Fibroblast of mammary gland (primary cell): ENCODE measurements around the gene TFR2.
A peak's percentile ranks its signal among the peaks of the same experiment; 100 is the strongest.

Experiments used
- DNase-seq: peaks from one replicate; pipeline ENCODE4 v3.0.0-alpha.2; 2010; ENCODE audit warnings: low read depth
- H3K4me3 ChIP-seq: 2 replicates; pipeline ENCODE4 v1.5.1; 2011; ENCODE audit warnings: low read depth, mild to moderate bottlenecking, low read length, moderate library complexity; ENCODE audit not compliant: control insufficient read depth
- TF ChIP-seq, protein P1 (sequence below): conservative IDR thresholded peaks from 2 replicates; pipeline ENCODE4 v1.5.1; 2011; ENCODE audit warnings: low read depth, low read length, inconsistent platforms; ENCODE audit not compliant: control insufficient read depth, insufficient read depth

Gene TFR2

GRCh38 chr7:100590077-100590737, 51.1 kb downstream of the TFR2 start:
- H3K4me3 ChIP-seq = no peak overlapping the region
- DNase-seq = peak; percentile 19
- TF ChIP-seq, protein P1, sequence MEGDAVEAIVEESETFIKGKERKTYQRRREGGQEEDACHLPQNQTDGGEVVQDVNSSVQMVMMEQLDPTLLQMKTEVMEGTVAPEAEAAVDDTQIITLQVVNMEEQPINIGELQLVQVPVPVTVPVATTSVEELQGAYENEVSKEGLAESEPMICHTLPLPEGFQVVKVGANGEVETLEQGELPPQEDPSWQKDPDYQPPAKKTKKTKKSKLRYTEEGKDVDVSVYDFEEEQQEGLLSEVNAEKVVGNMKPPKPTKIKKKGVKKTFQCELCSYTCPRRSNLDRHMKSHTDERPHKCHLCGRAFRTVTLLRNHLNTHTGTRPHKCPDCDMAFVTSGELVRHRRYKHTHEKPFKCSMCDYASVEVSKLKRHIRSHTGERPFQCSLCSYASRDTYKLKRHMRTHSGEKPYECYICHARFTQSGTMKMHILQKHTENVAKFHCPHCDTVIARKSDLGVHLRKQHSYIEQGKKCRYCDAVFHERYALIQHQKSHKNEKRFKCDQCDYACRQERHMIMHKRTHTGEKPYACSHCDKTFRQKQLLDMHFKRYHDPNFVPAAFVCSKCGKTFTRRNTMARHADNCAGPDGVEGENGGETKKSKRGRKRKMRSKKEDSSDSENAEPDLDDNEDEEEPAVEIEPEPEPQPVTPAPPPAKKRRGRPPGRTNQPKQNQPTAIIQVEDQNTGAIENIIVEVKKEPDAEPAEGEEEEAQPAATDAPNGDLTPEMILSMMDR = no peak

- no peak overlapping the region for H3K4me3 ChIP-seq
- DNase-seq = no peak
- TF ChIP-seq, protein P1 = no peak
Measured at GRCh38 chr7:100589341-100589947, 51.9 kb downstream of the TFR2 start.

DNA sequence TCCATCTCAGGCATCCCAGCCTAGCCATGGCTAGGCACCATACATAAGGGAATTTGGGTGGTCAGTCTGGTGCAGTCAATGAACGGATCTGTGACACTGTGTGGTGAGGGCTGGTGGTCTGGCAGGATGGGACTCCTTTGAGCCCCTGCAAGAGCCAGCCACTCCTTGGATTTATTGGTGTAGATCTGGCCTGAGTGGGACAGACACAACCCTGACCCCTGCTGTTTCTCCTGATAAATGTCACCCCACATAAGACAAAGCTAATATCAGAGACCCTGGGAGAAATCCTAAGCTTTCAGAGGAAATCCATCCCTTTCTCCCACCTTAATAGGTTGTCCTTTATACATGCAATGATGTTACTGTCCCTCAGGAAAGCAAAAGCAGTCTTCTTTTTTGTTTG, 52.9 kb downstream of the TFR2 start:
- H3K4me3 ChIP-seq = no peak overlapping the region
- DNase-seq = peak; percentile 47
- TF ChIP-seq, protein P1 = peak; percentile 49

- peak within 1 kb of the TSS; percentile 87 for H3K4me3 ChIP-seq
- peak; percentile 100 for DNase-seq
- TF ChIP-seq, protein P1 = no peak
Measured at GRCh38 chr7:100586266-100587025, 54.9 kb downstream of the TFR2 start, which contains the start of gene FBXO24. FBXO24 (plus strand) TSS chr7:100586328; CDS start chr7:100586626, 298 bp downstream.

DNA sequence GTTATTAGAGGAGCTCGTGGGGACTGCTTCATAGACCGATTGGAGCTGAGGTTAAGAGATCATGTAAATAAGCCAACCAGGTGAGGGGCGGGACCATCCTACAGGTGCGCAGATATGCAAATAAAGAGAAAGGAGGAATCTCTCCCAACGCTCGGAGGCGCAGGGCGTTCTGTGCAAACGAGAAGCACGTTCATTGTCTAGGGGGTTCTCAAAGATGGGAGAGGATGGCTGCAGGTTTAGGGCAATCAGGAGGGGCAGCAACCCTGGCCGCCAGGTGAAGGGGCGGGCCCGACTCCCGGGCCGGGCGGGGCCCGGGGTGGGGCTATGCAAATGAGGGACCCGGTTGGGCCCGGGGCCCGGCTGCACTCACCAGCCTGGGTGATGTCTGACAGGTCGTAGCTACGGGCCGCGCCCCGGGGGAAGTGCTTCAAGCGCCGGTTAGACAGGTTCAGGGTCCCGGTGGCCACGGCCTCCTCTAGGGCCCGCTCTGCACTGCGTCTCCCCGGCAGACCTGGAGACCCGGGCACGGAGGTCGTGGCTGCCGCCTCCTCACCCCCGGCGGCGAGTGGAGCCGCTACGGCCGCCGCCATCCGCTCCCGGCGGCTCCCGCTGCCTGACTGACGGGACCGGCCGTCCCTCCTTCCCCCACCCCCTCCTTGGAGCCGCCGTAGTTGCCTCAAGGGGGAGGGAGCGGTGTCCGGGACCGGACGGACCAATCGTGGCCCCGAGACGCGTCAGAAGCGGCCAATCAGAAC, 55.7 kb downstream of the TFR2 start, which contains the start of gene LRCH4:
Gene LRCH4, minus strand, starts transcription at position 619 of the 755 bp plus-strand sequence. Its CDS starts 29 bp downstream, at position 590.
- peak; percentile 17 for DNase-seq
- TF ChIP-seq, protein P1 = no peak
- H3K4me3 ChIP-seq = peak within 1 kb of the TSS; percentile 87

- peak; percentile 75 for DNase-seq
- peak overlapping the region; percentile 87 for H3K4me3 ChIP-seq
- TF ChIP-seq, protein P1 = no peak
Measured at GRCh38 chr7:100584683-100585510, 56.5 kb downstream of the TFR2 start.
